ENCODE measurements around the gene NEUROG1.

Gene NEUROG1, protein sequence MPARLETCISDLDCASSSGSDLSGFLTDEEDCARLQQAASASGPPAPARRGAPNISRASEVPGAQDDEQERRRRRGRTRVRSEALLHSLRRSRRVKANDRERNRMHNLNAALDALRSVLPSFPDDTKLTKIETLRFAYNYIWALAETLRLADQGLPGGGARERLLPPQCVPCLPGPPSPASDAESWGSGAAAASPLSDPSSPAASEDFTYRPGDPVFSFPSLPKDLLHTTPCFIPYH

DNA sequence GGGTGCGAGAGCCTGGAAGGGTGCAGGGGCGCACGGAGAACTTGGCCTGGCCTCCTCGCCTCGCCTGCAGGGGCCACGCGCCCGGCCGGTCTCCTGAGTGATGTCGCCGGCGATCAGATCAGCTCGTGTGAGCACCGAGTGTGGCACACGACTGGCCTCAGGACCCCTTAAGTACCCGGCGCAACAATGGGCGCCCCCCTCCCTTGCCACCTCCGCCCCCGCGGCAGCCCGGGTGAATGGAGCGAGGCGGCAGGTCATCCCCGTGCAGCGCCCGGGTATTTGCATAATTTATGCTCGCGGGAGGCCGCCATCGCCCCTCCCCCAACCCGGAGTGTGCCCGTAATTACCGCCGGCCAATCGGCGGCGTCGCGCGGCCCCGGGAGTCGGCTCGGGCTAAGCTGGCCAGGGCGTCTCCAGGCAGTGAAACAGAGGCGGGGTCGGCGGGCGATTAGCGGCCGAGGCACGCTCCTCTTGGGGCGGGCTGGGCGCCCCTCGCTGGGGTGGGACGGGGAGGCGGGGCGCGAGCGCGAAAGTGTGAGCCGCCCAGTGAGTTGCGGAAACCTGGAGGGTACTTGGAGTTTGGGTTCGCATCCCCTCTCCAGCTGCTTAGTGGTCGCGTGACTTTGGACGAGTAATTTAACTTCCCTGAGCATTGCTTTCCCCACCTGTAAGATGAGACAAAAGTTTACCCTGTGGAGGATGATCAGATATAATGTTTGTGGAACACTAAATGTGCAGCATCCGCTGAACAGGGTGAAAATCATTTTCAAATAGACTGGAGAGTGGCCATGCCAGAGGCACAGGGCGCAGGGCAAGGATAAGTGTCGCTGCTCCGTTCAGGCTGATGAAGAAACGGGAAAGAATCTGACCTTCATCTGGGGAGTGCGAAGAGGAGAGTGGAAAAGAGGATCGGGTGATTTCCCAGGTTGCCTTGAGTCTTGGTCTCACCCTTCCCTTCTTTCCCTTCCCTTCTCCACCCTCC lies at the start of gene NEUROG1:
TSS of gene NEUROG1 (minus strand) at position 145 of the 982 bp plus-strand sequence. CDS start 274 bp downstream, outside the sequence.
- no peak for DNase-seq

DNA sequence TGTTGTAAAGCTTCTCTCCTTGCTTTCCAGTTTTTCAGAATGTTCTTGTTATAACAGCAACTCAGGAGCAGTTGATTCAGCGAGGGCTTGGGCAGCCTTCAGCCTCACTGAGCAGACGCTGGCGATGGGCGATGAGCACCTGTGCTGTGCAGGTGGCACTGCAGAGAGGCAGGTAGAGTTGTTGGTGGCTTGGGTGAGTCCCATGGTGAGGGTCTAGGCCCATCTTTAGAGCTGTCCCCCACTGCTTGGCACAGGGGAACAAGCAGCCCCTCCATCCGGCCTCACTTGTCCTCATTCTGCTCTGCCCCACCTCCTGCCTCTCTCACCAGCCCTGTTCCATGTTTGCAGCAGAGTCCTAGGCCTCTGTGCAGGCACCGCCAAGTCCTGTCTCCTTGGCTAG lies 49.2 kb upstream of the NEUROG1 start:
- no peak for DNase-seq

DNA sequence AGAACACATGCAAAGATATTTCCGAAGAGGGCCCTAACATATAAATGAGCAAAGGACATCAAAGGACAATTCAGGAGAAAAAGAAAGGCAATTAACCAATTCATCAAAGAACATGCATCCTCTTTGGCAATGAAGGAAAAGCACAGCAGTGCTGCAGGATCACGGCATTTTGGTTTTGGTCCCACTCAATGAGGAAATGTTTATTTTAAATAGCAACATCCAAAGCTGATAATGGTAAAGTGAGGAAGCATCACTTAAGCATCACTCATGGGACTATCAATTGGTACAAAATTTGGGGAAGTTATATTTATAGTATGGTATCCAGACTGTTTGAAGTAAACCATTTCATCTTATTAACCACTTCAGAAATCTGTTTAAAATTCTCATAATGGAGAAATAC lies 48.5 kb upstream of the NEUROG1 start:
- no peak for DNase-seq

- DNase-seq = no peak
Measured at GRCh38 chr5:135582099-135582781, 46.5 kb upstream of the NEUROG1 start.

DNA sequence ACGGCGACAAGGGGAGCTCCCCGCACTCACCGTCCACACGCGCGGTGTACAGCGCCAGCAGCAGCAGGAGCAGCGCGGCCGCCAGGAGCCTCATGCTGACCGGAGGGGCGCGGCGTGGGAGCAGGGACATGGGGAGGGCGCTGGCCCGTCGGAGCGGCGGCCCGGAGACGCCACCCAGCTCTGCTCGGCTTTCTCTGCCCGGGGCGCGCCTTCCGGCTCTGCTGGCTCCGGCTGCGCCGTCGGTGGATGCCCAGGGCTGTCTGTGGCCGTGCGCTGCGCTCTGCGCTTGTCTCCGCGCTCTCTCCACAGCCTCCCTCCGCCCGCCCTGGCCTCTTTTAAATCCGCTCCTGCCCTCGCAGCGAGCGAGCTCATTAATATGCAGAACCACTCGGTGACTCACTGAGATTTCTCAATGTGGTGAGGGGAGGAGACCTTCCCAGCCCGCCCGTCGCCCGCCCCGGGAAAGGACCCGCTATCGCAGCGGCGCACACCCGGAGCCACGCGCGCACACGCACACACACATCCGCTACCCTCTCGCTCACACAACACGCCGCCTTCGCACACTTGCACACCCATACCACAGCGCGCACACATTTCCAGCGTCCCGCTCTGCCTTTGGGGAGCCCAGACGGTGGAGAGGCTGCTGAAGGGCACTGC lies 43.0 kb upstream of the NEUROG1 start, which contains the start of gene CXCL14:
TSS of gene CXCL14 (minus strand) at position 307 of the 657 bp plus-strand sequence. CDS start at position 94, 213 bp downstream.
- no peak for DNase-seq

- no peak for DNase-seq
Measured at GRCh38 chr5:135578305-135578684, 42.5 kb upstream of the NEUROG1 start.

DNA sequence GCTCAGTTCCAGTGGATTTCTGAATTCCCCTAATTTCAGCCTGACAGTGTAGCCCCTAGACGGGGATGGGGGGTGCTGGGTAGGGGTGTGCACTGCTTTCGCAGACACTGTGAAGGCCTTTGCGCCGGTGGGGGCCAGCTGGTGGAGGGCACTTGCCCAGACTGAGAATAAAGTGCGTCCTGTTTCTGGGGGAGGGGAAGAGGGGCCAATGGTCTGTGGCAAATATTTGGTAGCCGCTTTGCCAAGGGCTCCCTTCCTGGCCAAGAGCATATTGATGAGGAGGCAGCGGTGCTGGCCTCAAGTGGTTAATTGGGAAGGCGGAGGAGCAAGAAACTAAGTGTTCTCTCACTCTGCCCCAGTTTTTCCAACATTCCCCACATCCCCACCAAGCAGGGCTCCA lies 41.7 kb upstream of the NEUROG1 start:
- DNase-seq = no peak

GRCh38 chr5:135576075-135576599 lies 40.4 kb upstream of the NEUROG1 start:
- DNase-seq = no peak

GRCh38 chr5:135574493-135574892 lies 38.7 kb upstream of the NEUROG1 start:
- no peak for DNase-seq

DNA sequence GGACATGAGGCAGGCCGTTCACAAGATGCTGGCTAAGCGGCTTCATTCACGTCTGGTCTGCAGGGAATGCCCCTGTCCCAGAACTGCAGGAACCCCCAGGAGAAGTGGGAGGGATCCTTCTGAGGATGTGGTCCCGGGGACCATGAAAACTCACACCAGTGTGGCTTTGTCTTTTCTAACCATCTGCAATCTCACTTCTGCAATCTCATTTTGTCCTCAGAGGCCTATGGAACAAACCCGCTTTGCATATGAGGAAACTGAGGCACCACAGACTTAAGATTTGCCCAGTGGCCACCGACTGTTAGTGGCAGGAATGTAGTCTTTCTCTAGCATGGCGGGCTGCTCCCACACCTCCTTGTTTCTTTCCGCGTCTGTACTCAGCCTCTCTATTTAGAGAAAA lies 36.1 kb upstream of the NEUROG1 start:
- DNase-seq = no peak

DNA sequence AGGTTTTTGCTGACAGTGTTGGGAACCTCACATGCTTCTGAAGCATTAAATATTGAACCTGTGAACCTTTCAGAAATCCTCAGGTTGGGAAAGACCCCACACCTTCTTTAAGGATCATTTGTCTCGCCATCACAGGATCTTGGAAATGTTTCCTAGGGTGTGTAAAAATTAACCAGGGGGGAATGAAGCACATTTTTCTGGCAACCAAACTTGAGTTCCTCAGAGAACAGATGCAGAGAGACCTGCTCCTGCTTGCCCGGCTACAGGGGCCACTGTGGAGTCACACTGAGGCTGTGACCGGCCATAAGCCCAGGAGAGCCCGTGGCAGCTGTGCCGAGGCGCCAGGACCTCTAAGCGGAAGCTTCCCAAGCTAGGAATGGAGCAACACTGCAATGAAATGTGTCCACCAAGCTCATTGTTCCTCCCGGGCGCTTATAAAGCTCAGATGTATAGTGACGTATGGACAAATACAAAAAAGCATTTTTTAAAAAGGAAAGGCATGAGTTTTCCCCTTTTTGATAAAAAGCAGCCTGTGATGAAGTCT lies 35.4 kb upstream of the NEUROG1 start:
- no peak for DNase-seq

GRCh38 chr5:135570453-135570764 lies 34.6 kb upstream of the NEUROG1 start:
- DNase-seq = no peak

DNA sequence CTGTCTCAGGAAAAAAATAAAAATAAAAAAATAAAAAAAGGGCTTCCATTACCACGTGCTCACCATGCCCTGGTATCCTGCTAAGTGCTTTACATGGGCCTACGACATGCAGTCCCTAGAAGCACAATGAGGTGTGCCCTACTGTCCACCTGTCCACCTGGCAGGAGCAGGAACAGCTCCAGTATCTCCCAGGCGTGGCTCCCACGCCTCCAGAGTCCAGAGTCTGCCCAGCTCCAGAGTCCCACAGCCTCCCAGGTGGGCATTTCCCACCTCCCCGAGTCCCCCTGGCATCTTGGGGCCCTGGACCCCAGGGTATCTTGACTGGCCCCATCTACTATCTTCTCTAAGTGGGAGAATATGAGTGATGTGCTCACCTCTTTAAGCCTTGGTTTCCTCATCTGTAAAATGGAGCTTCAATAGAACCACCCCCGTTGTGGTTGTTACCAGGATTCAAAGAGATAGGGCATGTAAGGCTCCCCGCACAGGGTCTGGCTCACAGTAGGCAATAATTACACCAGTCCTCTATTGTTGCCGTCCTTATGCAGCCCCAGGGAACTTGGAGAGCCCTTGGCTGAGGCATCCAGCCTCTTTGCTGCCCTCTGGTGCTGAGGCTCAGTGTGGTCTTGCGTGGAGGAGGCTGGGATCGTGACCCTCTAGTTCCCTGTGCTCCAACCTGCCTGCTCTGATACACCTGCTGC lies 34.1 kb upstream of the NEUROG1 start:
- no peak for DNase-seq

GRCh38 chr5:135568923-135569360 lies 33.2 kb upstream of the NEUROG1 start:
- DNase-seq = no peak

- no peak for DNase-seq
Measured at GRCh38 chr5:135568246-135568645, 32.5 kb upstream of the NEUROG1 start.

- no peak for DNase-seq
Measured at GRCh38 chr5:135567661-135568060, 31.9 kb upstream of the NEUROG1 start.

GRCh38 chr5:135566422-135567400 lies 30.9 kb upstream of the NEUROG1 start:
- no peak for DNase-seq

DNA sequence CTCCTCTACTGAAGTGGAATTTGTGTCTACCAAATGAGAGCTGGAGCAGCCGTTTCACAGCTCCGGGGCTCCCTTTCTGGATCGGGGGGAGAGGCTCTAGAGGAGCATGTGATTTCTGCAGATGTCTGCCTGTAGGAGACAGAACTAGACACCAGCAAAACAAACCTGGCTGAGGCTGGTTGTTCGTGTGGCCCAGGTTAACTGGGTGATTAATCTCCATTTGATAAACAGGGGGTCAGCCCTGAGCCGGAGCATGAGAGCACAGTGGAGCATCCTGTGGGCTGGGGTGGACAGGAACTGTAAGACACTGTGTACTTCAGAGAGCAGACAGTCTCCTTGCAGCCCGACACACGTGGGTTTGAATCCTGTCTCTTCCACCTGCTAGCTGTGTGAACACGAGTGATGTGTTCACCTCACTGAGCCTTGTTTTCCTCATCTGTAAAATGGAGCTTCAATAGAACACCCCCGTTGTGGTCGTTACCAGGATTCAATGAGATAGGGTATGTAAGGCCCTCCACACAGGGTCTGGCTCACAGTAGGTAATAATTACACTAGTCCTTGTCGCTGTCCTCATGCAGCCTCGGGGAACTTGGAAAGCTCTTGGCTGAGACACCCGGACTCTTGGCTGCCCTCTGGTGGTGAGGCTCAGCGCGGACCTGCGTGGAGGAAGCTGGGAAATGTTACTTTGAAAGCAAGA lies 30.1 kb upstream of the NEUROG1 start:
- DNase-seq = peak; percentile 37

GRCh38 chr5:135565266-135565665 lies 29.5 kb upstream of the NEUROG1 start:
- no peak for DNase-seq

- DNase-seq = no peak
Measured at GRCh38 chr5:135564331-135564730, 28.6 kb upstream of the NEUROG1 start.

All from NK-92 treated with Interleukin-12 subunit alpha and Interleukin-12 subunit beta, amount 100 ng/mL, for 24 hours (cell line).